Stimulated activated CD4-positive, alpha-beta T cell treated with anti-CD3 and anti-CD28 coated beads, Interleukin-12 subunit alpha, Interleukin-12 subunit beta, amount 100 ng/mL, for 4 hours (primary cell): ENCODE measurements around the gene CYP4V2.

Experiments used
- DNase-seq: peaks from one replicate; pipeline ENCODE4 v3.0.0-alpha.2; 2020

The CYP4V2 gene

GRCh38 chr4:186190581-186191199, 677 bp upstream of the CYP4V2 start:
- DNase-seq: no peak

- peak; percentile 18 for DNase-seq
Observed at GRCh38 chr4:186192066-186192612, 772 bp downstream of the CYP4V2 start.

DNA sequence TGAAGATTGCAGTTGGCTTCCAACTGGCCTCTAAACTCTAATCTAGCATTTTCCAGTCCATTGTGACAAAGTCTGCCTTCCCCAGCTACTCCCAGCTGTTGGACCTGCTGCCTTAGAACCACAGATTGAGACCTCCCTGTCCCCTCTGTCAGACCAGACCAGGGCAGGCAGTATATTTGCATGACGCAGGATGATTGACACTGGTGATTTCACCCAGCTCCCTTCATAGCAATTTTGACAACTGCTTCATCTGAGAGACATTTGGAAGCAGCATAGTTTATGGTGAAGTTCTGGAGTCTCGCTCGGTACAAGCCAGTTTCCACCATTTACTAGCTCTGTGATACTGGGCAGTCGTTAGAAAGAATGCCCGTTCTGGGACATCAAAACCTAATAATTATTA, 2.5 kb downstream of the CYP4V2 start:
- DNase-seq: no peak

DNA sequence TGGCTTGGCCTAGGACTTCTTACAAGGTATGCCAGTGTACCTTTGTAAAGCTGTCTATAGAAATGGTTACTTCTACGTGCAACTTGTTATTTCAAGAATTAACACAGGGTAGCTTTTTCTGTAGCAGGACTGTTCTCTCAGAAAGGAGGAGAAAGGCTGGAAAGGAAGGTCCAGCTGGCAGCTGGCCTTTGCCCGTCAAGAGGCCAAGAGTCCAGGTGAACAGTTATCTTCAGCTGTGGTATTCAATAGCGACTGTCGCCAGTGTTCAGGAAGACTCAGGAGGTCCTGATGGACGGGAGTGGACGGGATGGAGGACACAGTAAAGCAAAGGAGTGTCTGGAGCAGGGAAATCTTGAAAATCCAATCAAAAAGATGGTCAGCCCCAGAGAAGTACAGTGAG, 4.7 kb downstream of the CYP4V2 start:
- no peak for DNase-seq

DNA sequence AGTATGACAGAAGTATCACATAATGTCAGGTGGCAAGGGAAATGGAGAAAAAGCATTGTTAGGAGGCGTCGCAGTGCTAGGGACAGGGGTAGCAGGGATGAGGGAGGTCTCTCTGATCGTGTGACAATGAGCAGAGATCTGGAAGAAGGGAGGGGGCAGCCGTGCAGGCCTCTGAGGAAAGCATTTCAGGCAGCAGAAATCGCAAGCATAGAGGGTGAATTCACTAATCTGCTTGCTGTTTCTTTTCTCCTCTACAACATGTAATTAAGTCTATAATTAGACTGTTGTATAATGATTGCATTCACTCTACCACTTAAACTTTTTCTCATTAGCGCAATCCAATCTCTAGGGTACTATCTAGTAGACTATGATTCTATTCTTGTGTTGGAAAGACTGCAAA, 9.1 kb downstream of the CYP4V2 start:
- DNase-seq: no peak

DNA sequence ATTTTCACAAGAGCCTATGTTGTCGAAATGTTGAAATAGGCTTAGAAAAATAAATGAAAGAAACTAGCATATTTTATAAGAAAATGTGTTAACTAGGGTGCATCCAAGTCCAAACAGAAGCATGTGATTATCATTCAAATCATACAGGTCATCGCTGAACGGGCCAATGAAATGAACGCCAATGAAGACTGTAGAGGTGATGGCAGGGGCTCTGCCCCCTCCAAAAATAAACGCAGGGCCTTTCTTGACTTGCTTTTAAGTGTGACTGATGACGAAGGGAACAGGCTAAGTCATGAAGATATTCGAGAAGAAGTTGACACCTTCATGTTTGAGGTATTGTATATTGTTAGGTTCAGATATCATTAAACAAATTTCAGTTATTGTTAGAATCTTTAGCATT, 9.6 kb downstream of the CYP4V2 start:
- DNase-seq: no peak

DNA sequence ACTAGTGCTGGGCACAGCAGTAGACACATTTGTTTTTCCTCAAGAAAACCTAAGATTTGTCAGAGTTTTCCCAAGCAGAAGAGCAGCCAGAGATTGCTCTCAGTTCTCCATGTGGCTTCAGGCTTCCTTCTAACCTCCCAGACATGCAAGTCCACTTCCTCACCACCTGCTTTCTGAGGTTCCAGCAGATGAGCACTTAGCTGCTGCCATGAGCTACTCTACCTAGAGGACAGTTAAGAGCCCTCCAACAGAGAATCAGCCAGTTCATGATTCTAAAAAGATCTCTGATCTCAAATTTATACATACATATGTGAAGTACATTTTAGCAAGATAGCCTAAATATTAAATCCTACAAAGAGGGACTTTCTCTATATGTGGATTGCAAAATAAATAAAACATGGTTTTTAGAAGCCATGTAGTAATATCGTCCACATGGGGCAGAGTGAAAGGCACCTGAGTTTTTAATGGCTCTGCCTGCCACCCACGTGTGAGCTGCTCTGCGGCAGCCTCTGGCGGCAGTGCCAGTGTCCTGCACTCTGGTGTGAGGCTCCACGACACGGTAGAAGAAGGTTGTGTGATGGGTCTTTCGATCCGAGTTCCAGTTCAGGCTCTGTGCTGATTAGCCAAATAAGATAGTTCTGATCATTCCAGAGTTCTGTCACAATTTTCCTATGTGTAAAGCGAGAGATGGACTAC, 10.3 kb downstream of the CYP4V2 start:
- DNase-seq: peak; percentile 53

DNA sequence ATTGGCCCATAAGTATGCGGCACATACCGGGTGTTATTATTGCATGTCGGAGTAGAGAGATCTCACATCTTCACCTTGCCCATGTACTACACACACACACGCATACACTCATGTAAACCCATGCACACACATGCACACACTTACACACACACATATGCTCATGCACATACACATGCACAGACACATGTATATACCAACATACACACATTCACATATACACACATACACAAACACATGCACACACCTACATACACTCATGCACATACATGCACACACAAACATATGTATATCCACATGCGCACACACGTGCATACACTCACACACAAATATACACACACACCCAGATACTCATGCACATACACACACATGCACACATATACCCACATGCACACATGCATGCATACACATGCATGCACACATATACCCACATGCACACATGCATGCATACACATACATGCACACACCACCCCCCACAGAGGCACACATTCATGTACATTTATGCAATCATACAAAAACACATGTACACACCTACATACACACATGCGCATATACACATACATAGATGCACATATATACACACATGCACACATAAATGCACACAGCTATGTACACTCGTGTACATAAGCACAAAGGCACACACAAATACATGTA, 11.2 kb downstream of the CYP4V2 start:
- no peak for DNase-seq

DNA sequence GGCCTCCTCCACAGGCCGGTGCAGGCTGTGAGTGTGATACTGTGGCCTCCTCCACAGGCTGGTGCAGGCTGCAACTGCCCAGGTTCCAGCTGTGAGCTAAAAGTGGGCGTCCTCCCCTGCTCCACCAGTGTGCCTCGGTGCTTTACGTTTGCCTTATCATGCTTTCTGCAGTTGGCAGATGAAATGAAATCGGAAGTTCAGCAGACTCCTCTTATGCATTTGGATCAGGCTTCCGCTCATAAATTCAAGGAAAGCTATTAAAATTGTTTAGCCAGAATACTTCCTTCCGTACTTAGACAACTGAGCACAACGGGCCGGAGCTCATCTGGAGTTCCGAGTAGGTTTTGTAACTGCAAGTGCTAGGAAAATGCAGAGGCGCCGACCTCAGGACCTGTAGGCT, 12.0 kb downstream of the CYP4V2 start:
- DNase-seq: no peak

DNA sequence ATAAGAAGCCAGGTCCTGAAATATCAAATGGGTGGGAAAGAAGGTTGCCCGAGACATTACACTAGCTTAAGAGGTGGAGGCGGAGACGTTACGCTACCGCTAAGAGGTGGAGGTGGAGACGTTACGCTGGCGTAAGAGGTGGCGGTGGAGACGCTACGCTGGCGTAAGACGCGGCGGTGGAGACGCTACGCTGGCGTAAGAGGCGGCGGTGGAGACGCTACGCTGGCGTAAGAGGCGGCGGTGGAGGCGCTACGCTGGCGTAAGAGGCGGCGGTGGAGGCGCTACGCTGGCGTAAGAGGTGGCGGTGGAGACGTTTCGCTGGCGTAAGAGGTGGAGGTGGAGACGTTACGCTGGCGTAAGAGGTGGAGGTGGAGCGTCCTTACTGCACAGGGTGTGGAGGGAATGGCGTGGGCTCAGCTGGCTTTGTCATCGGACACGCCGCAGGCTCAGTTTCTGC, 12.8 kb downstream of the CYP4V2 start:
- peak; percentile 58 for DNase-seq

- DNase-seq: no peak
Observed at GRCh38 chr4:186204686-186205085, 13.3 kb downstream of the CYP4V2 start.

- DNase-seq: no peak
Observed at GRCh38 chr4:186205156-186205555, 13.8 kb downstream of the CYP4V2 start.

DNA sequence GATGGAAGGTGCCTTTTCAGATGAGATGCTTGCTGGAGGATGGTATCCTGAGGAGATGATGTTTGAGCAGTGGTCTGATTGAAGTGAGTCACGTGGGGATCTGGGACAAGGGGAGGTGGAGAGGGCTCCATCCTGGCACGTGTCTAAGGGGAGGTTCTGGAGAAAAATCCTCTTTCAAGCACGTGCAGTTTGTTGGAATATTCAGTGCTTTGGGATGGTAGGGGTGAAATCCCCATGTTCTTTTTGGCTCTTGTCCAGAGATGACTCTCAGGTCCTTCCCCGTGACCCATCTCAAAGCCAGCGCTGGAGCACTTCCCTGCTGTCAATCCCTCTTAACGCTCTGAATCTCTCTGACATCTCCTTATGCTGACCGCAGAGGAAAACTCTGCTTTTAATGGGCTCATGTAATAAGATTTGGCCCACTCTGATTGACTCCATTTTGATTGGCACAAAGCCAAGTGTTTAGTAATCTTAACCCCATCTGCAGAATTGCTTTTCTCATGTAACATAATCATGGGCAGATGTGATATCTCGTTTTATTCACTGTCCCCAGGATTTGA, 25.2 kb downstream of the CYP4V2 start:
- no peak for DNase-seq

DNA sequence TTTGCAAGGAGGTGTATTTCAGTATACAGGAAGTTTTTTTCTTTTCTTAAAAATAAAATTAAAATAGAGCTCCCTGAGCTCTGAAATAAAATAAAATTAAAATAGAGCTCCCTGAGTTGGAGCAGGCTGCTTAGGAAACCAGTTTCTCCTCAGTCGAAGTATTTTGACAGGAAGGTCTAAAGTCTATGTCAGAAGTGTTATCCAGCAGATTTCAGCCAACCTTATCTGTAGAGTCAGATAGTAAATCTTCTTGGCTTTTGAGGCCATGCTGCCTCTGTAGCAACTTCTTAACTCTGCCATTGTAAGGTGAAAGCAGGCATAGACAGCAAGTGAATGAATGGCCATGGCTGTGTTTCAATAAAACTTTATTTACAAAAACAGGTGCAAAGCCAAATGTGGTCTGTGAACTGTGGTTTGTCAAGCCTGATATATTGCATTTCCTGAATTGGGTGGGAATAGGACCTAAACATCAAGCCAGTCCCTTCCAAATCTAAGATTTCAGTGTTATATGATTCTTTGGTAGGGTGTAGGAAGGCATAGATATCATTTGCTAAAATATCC, 26.4 kb downstream of the CYP4V2 start:
- DNase-seq: no peak

DNA sequence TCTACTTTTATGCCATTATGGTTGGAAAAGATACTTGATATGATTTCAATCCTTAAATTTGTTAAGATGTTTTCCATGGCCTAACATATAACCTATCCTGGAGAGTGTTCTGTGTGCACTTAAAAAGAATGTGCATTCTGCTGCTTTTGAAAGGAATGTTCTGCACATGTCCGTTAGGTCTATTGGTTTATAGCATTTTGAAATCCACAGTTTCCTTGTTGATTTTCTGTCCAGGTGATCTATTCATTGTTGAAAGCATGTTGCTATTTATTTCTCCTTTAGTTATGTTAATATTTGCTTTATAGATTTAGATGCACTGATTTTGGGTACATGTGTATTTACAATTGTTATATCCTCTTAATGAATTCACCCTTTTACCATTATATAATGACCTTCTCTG, 30.3 kb downstream of the CYP4V2 start:
- DNase-seq: no peak

DNA sequence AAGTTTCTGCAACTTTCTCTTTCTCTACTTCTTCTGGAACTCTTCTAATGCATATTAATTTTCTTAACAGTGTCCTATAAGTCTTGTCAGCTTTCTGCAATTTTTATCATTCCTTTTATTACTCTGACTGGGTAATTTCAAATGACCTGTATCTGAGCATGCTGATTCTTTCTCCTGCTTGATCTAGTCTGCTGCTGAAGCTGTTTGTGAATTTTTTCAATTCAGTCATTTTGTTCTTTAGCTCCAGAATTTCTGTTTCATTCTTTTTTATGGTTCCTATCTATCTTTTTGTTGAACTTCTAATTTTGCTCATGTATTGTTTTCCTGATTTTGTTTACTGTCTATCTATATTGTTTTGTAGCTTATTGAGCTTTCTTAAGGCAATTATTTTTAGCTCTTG, 34.5 kb downstream of the CYP4V2 start:
- DNase-seq: no peak

GRCh38 chr4:186226521-186227189, 35.3 kb downstream of the CYP4V2 start:
- DNase-seq: no peak

GRCh38 chr4:186227221-186227620, 35.9 kb downstream of the CYP4V2 start, which contains the start of gene KLKB1:
Gene KLKB1, plus strand, starts transcription at chr4:186227507. Its CDS starts 689 bp downstream, at chr4:186228196.
- DNase-seq: no peak

DNA sequence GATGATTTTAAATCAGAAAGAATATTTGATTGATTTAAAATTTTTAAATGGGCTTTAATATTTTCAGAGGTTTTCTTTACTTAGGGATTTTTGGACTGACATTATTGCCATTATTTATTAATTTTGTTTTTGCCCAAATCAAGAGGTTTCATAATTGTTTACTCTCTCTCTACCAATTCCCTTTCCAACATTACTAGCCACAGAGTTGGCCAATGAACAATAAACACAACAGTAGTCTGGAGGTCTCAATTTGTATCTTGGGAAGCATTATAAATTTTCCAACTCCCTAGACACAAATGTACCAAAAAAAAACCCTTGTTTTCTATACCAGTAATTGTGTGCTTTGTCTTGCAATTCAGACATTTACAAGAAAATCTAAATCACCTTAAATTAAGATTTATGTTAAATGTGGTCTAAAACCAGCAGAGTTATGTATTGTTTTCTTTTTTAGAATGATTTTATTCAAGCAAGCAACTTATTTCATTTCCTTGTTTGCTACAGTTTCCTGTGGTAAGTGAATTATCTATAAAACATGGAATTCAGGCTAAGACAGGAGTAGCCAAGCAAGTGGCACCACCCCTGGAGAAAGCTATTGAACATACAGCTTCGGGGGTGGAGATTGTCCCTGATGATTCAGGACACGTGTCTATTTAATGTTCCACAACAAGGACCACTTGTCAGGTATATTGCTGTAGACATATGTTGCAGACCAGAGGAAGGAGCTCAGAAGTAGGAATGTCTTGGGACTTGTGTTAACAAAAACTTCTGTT, 36.6 kb downstream of the CYP4V2 start:
- no peak for DNase-seq

DNA sequence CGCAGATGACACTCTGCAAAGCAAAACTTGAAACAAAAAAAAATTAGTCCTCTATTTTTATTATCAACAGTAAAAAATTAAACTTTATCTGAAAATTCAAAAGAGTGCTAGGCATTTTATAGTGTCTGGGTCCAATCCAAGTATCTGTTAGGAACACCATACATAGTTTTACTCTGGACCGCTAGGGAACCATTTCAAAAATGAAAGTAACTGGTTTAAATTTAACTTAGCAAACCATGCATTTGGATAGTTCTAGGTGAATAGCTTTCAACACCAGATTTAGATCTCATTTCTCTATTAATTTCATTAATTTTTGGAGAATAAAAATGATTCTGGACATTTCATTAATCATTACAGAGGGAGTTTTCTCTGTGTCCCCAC, 37.1 kb downstream of the CYP4V2 start:
- no peak for DNase-seq

DNA sequence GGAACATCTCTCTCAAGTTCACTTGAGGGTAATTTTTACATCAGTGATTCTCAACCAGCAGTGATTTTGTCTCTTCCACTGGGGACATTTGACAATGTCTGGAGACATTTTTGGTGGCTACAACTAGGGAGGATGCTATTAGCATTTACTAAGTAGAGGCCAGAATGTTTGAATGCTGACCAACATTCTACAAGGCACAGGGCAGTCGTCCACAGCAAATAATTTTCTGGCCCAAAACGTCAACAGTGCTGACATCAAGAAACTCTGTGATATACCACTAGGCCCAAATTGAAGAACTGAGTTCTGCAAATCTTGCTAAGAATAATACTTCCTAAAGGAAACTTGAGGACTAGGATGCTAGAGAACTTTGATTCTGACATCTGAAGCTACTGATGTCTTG, 43.0 kb downstream of the CYP4V2 start:
- DNase-seq: no peak

DNA sequence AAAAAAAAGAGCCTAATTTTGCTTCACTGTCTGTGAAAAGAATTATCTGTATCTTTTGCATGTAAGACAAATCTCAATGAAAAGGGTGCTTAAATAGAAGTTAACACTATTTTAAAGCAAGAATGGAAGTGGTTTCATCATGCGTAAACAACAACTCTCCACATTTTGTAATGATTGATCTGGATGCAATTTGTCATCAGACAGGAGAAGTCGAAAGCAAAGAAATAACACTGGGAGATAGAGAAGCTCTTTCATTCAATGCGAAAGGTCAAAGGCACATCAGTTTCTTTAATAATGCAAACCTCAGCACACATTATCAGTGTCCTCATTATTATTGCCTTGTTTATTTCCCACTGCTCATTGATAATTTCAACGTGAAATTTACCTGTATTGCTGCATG, 44.8 kb downstream of the CYP4V2 start:
- no peak for DNase-seq
